Hematopoietic multipotent progenitor cell treated with erythropoietin and hydrocortisone succinate and interleukin-3 and kit ligand, for 4 days (in vitro differentiated cells): ENCODE data around the gene COL7A1.

Experiments
- DNase-seq: peaks from one replicate; pipeline ENCODE4 v3.0.0-alpha.2; 2015

The COL7A1 gene

GRCh38 chr3:48595075-48595525 is at the start of gene COL7A1:
Gene COL7A1, minus strand, starts transcription at chr3:48595329. Its CDS starts 170 bp downstream, at chr3:48595159.
- no peak for DNase-seq

- DNase-seq: no peak
These were observed 47.5 kb upstream of the COL7A1 start for GRCh38 chr3:48642605-48643004.

- no peak for DNase-seq
These were observed 46.3 kb upstream of the COL7A1 start for GRCh38 chr3:48641396-48641795.

- no peak for DNase-seq
These were observed 44.9 kb upstream of the COL7A1 start for GRCh38 chr3:48639944-48640606.

GRCh38 chr3:48637305-48637704 is 42.2 kb upstream of the COL7A1 start:
- no peak for DNase-seq

GRCh38 chr3:48636149-48636655 is 41.1 kb upstream of the COL7A1 start:
- no peak for DNase-seq

- peak; percentile 99 for DNase-seq
These were observed 40.3 kb upstream of the COL7A1 start, which contains the start of gene SLC26A6 for GRCh38 chr3:48635222-48636021. Gene SLC26A6, minus strand, starts transcription at chr3:48635461. Its CDS starts 68 bp downstream, at chr3:48635393.

- peak; percentile 83 for DNase-seq
These were observed 39.6 kb upstream of the COL7A1 start for GRCh38 chr3:48634661-48635221.

GRCh38 chr3:48633743-48634142 is 38.6 kb upstream of the COL7A1 start:
- DNase-seq: no peak

- no peak for DNase-seq
These were observed 38.1 kb upstream of the COL7A1 start for GRCh38 chr3:48633256-48633655.

GRCh38 chr3:48631516-48632448 is 36.7 kb upstream of the COL7A1 start:
- no peak for DNase-seq

GRCh38 chr3:48630833-48631232 is 35.7 kb upstream of the COL7A1 start:
- DNase-seq: no peak

GRCh38 chr3:48630407-48630806 is 35.3 kb upstream of the COL7A1 start:
- DNase-seq: no peak

- DNase-seq: no peak
These were observed 34.8 kb upstream of the COL7A1 start for GRCh38 chr3:48629894-48630293.

- no peak for DNase-seq
These were observed 33.3 kb upstream of the COL7A1 start for GRCh38 chr3:48628277-48629017.

- DNase-seq: no peak
These were observed 30.5 kb upstream of the COL7A1 start for GRCh38 chr3:48625600-48625999.

GRCh38 chr3:48624767-48625166 is 29.6 kb upstream of the COL7A1 start:
- DNase-seq: no peak

GRCh38 chr3:48623851-48624547 is 28.9 kb upstream of the COL7A1 start:
- DNase-seq: no peak

GRCh38 chr3:48621461-48621869 is 26.3 kb upstream of the COL7A1 start, which contains the start of gene TMEM89:
Gene TMEM89, minus strand, starts transcription at chr3:48621769. Its CDS starts 13 bp downstream, at chr3:48621756.
- no peak for DNase-seq

GRCh38 chr3:48619541-48620524 is 24.7 kb upstream of the COL7A1 start:
- no peak for DNase-seq
